HG02970 (cell line): Measurements from ENCODE around the gene ACVRL1.
"Not testable (repeated sequence)": the region's sequence is repeated elsewhere in the genome, so short reads cannot be mapped to it uniquely, and the experiment has no call there.

Source experiments
- ATAC-seq: cut with Tn5 transposase; IDR thresholded peaks from one replicate; pipeline ENCODE4 v1.9.1; 2021; ENCODE audit warnings: mild to moderate bottlenecking, moderate library complexity, moderate number of reproducible peaks; ENCODE audit not compliant: unreplicated experiment, low FRiP score

Gene ACVRL1

DNA sequence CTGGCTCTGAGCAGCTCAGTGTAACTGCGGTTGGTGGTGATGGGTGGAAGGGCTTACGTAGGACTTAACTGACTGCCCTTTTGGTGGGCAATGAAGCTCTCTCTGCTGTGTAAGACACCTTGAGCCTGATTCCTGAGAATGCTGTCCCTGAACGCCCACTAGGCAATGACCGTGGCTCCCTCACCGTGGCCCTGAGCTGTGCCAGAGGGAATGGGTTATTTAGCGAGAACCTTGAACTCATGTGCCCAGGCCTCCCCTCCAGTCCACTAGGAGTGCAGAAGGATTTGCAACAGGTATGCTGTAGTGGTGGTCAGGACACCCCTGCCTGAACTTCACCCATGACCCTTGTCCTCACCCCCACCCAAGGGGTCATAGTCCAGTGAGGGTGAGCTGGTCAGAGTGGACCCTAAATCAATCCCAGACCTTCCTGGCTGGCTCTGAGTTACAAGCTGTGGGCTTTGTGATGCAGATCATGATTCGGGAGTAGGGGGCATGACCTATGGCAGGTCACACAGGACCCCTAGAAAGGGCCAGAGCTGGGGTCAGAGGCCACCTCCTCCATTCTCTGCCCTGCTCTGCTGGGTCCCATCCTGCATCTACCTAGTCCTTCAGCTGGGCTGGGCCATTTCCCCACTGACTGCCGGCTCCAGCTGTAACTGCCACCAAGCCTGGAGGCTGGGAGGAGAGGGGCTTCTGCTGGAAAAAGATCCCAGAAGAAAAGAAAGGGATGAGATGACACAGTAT lies 33.9 kb upstream of the ACVRL1 start:
- no peak for ATAC-seq

DNA sequence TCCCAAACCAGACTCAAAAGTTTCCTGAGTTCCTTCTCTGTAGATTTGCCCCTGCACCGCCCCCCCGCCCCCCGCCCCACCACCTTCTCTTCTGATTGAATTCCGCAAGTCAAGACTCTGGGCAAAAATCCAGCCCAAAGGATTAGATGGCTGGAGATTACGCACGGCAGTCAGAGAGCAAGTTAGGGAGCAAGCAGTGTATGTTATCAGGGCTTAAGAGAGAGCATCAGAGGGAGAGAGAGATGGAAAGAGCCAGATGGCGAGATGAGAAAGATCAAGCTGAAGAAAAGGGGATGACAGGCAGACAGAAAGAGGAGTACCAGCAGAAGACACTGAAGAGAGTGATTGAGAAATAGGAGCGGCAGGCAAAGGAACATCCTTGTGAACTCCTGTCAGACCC lies 33.3 kb upstream of the ACVRL1 start:
- ATAC-seq = no peak

DNA sequence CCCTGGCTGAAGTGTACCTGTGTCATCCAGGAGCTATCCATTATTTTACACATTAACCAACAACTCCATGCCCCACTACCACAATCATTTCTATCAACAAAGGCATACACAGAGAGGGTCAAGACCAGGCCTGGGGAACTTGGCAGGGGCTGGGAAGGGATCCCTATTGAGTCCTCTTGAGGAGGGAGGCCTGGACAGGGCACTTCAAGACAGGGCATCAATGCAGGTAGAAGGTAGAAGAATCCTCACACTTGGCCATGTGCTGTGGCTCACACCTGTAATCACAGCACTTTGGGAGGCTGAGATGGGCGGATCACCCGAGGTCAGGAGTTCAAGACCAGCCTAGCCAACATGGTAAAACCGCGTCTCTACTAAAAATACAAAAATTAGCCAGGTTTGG lies 32.8 kb upstream of the ACVRL1 start:
- ATAC-seq = no peak

DNA sequence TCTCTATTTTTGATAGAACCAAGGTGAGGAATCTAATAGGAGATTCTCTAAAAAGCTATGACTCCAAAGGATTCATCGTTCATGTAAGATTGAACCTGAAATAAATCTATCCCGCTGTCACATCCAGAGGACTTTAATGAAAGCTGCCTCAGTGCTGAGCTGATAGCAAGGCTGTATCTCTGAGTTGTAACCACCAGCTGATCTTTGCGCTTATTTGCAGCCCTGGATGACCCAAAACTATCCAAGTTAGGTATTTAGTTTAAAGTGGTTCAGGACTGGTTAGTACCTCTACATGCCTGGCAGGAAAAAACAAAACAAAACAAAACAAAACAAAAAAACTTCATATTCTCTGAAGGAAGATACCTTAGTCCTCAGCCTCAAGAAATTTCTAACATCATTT lies 28.2 kb upstream of the ACVRL1 start:
- ATAC-seq = no peak

DNA sequence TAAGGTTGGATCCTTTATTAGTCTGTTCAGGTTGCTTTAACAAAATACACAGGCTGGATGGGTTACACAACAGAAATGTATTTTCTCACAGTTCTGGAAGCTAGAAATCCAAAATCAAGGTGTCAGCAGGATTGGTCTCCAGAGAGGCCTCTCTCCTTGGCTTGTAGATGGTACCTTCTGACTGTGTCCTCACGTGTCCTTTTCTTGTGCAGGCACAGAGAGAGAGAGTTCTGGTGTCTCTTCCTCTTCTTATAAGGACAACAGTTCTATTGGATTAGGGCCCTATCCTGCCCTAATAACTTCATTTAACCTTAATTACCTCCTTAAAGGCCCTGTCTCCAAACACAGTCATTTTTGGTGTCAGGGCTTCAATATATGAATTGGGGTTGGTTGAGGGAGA lies 24.0 kb upstream of the ACVRL1 start:
- ATAC-seq = no peak

DNA sequence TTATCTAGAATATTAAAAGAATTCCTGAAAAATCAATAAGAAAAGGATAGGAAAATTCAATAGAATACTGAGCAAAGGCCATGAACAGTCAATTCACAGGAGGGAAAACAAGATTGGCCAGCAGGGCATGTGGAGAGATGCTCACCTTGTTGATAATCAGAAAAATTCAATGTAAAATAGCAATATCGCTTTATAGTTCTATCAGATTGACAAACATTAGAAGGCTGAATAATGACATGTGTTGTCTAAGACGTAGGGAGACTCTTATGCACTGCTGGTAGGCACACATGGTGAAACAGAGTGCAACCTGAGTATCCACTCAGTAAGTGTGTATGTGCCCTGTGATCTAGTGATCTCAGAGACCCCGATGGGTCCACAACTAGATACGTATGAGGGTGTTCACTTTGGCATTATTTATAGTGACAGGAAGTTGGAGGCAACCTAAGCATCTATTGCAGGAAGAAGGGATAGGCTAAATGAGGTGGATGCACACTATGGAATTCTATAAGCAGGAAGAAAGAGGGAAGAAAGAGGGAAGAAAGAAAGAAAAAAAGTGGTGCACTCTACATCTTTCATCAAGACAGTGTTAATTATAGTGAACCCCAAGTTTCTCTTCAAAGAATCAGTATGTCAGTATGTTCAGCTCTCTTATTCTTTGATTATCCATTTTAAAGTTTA lies 23.2 kb upstream of the ACVRL1 start:
- no peak for ATAC-seq

DNA sequence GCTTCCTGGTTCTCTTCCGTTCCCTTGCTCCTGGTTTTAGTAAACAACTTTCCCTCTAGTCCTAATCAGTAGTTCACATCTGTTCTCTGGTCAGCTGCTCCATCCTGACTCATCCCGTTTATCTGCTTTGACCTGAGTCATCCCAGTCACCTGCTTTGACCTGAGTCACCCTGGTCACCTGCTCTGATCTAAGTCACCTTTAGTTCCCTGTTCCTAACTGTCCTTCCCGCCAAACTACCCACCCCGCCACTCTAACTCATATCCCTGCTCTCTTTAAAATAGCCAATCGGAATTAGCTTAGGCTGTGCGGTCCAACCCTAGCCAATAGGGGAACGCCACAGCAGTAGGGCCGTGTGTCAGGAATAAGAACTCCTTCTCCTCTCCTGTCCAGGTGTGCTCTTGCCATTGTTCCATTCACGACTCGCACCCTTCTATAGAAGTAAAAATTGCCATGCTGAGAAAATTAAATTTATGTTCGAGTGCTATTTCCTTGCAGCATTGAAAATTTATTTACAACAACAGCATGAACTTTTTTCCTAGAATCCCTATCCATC lies 22.6 kb upstream of the ACVRL1 start:
- ATAC-seq = no peak

DNA sequence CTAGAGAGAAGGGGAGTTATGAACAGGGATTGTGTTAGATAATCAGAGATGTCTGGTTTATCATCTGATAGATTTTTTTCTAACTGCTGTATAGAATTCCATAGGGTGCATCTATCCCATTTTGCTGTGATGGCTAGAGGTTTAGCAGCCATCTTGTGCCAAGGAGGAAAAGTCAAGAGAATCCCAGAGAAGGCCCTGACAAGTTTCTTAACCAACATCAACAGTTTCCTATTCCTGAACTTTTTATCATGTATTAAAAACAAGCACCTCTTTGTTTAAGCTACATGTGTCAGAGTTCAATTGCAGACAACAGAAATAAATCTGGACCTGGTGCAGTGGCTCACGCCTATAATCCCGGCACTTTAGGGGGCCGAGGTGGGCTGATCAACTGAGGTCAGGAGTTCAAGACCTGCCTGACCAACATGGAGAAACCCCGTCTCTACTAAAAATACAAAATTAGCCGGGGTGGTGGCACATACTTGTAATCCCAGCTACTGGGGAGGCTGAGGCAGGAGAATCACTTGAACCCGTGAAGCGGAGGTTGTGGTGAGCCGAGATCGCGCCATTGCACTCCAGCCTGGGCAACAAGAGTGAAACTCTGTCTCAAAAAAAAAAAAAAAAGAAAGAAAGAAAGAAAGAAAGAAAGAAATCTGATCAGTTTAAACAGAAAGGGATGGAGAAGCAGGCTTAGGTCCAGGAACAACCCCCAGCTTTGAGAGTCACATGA lies 21.8 kb upstream of the ACVRL1 start:
- not testable (repeated sequence) for ATAC-seq

DNA sequence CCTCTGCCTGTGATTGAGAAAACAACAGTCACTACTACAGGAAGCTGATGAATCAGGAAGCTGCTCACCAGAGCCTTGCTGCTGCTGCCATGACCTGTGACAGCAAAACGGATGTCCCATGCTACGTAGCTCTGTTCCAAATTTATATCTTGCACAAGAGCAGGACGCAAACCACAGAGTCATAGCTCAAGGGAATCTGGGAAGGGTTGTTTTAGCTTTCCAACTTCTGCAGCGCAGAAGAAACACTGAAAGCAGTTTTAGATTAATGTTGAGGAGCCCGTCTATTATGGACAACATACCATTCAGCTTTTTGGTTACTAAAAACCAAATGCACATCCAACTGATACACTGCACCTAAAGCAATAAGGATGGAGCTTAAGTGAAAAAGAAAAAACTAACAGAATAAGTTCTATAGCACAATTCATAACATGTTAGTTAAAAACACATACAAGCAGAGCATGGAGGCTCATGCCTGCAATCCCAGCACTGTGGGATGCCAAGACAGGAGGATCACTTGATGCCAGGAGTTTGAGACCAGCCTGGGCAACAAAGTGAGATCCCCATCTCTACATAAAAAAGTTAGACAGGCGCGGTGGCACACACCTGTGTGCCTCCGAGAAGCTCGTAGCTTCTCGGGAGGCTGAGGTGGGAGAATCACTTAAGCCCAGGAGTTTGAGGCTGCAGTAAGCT lies 21.1 kb upstream of the ACVRL1 start:
- no peak for ATAC-seq

DNA sequence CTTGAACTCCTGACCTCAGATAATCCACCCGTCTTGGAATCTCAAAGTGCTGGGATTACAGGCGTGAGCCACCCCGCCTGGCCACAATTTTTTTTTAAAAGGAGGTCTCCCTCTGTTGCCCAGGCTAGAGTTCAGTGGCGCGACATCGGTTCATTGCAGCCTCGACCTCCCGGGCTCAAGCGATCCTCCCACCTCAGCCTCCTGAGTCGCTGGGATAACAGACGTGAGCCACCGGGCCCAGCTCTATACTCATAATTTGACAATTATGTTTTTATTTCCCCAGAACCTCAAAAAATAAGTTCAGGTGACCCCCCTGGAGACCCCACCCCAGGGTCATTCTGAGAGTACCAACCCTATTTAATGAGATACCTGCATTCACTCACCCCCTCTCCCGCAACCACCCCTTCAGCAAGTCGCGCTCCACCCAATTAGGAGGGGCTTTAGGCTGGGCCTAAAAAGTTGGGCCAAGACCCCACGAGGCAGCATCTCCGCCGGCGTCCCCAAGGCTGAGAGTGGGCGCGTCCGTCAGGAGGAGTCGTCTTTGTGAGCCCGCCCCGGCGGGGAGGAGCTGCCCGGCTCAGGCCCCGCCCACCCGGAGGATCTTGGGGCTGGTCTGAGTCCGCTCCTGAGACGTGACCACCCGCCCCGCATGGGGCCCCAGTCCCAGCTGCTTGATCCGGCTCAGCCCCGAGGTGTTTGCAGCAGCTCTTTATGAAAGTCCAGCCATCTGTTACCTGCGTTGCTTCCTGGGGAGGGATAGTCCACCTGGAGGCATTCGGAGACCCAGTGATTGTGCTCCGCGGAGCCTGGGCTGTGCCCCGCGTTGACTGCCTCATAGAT lies 19.6 kb upstream of the ACVRL1 start, which contains the start of gene ANKRD33:
Gene ANKRD33, plus strand, starts transcription at position 628 of the 840 bp plus-strand sequence. Its CDS starts 84 bp downstream, at position 712.
- ATAC-seq = no peak

DNA sequence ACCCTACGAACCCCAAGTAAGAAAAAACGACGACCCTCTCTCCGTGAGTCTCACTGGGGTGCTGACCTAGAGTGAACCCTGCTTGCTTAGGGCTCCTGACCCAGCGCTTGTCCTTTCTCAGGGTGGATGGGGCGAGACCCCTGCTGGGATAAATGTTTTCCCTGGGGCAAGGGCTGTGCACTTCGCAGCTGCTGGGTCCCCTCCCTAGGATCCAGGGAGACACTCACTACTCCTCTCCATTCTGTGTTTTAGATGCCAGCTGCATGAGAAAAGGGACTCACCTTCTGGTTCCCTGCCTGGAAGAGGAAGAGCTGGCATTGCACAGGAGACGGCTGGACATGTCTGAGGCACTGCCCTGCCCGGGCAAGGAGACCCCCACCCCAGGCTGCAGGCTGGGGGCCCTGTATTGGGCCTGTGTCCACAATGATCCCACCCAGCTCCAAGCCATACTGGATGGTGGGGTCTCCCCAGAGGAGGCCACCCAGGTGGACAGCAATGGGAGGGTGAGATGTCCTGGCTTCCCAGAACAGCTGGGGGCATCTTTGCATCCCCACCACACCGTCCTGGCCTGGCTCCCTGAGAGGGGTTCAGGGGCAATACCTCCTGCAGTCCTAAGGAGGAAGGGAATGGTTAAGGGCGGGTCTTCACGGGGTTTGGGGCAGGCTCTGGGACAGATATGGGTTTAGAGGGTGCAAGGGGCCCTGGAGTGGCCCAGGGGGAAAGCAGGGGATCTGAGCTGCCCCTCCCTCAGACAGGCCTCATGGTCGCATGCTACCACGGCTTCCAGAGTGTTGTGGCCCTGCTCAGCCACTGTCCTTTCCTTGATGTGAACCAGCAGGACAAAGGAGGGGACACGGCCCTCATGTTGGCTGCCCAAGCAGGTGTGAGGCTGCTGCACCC lies 18.7 kb upstream of the ACVRL1 start:
- ATAC-seq = no peak

DNA sequence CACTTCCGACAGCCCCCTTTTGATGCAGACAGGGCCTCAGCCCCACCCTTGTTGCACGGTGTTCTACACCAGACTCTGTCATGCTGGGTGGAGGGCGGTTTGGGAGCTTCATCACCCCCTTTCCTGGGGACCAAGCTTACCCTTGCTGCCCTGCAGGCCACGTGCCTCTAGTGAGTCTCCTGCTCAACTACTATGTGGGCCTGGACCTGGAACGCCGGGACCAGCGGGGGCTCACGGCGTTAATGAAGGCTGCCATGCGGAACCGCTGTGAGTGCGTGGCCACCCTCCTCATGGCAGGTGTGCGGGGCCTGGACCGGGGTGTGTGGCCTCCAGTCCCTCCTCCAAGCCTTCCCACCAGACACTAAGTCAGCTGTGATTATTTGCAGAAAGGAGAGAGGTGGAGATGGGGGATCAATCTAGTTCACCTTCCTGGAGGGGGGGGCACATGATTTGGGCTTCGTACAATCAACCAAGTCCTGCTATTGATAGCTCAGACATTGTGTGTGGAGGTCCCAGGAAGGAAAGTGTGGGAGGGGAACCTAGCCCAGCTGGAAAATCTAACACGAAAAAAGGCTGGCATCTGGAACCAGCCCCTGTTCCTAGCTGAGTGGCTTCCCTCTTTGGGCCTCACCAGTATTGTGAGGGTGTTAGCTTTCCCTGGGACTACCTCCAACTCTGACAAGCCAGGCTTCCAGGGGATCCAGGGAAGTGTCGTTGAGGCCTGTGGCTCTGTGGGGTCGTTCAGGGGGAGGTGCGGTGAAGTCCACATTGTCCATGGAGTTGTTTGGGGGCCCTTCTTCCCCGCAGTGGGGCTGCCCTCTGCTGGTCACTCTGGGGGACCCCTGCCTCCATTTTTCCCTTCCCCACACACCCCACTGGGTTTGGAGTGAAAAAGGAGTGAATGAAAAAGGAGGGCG lies 17.8 kb upstream of the ACVRL1 start:
- ATAC-seq = no peak

DNA sequence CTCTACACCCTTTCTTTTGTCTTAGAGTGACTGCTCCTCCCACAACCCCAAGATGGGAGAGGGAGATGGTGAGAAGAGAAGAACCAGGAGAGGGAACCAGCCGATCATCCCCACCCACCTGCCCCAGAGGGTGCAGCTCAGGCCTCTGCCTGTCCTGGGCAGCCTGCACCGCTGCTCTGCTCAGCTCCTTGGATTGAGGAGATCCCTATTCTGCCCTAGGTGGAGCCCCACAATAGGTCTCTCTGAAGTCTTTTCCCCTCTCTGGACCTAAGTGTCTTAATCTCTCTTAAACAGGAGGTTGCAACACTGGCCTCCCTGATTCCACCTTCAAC lies 17.2 kb upstream of the ACVRL1 start:
- ATAC-seq = no peak

DNA sequence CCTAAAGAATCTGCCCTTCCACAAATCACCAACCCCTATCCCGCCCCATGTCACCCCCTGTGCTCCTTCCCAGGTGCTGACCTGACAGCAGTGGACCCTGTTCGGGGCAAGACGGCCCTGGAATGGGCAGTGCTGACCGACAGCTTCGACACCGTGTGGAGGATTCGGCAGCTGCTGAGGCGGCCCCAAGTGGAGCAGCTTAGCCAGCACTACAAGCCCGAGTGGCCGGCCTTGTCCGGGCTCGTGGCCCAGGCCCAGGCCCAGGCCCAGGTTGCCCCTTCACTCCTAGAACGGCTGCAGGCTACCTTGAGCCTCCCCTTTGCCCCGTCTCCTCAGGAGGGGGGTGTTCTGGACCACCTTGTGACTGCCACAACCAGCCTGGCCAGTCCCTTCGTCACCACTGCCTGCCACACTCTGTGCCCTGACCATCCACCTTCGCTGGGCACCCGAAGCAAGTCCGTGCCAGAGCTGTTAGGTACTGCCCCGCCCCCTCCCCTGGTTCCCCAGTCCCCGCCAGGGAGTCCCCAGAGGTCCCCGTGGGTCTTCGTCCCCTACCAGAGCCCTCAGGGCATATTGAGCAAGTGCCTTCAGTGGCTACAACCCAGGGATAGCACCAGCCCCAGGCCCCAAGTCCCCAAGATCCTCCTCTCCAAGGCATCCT lies 16.7 kb upstream of the ACVRL1 start:
- no peak for ATAC-seq

DNA sequence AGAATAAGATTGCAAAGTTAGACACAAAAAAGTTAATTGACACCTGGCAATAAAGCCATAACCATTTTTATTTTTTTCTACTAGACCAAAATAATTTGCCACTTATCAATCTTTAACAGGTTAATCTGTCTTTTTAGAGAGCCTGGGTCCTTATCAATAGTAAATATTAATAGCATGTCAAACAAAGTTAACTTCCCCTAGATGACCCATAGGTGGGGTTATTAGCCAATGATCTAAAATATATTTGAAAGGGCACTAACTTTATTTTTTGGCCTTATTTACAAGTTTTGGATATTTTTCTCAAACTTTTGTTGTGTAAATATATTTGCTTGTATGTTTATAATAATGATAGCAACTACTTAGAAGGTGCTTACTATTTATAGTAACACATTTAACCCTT lies 15.5 kb upstream of the ACVRL1 start:
- no peak for ATAC-seq

DNA sequence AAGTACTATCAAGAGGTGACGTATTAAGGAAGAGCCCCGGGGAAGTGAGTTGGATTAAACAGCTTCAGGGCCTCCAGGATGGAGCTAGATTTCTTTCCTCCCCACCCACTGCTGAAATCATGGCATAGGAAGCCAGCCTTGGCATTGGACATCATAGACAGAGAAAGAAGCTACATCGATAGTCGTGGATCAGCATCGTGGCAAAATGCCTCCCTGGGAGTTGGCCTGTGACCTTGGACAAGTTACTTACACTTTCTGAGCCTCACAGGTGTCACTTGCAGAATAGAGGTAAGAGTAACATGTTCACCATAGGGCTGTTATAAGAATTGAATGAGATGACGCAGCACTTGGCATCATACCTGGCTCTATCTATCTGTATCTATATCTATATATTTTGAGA lies 13.5 kb upstream of the ACVRL1 start:
- no peak for ATAC-seq

DNA sequence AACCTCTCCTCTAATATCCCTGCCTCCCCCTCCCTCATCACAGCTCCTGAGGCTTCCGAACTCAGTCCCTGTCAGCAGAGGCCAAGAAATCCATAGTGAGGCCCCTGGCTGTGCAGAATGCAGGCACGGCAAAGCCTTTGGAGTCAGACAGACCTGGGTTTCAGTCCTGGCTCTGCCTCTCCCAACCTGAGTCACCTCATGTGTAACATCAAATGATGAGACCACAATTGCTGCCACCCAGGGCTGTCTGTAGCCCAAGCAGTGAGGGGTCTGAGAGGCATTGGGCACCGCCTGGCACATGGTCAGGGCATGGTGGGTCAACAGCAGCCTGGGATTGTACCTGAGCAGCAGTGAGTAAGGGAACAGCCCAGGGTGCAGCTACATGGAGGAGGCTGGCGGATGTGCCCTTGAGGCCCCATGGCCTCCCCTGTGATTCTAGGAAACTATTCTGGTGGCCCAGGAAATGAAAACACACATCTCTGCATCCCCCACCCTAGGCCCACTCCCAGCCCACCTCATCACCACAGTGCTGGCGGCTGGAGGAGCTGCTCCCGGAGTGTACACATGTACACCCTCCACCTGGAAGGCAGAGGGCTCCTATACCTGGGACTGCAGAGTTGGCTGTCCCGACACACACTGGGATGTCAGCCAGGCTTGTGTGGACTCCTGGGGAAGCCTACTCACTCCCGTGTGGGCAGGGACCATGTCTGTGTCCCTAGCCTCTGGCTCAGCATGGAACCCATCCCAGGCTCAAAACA lies 11.7 kb upstream of the ACVRL1 start:
- no peak for ATAC-seq
